GM12872 (cell line): ENCODE results near the gene CHST11.

Experiments
- TF ChIP-seq, protein P1 (sequence below): IDR thresholded peaks from 3 replicates; pipeline ENCODE4 v1.5.1; 2011; ENCODE audit warnings: low read depth, mild to moderate bottlenecking, low read length, moderate library complexity; ENCODE audit not compliant: insufficient read depth

Gene CHST11

DNA sequence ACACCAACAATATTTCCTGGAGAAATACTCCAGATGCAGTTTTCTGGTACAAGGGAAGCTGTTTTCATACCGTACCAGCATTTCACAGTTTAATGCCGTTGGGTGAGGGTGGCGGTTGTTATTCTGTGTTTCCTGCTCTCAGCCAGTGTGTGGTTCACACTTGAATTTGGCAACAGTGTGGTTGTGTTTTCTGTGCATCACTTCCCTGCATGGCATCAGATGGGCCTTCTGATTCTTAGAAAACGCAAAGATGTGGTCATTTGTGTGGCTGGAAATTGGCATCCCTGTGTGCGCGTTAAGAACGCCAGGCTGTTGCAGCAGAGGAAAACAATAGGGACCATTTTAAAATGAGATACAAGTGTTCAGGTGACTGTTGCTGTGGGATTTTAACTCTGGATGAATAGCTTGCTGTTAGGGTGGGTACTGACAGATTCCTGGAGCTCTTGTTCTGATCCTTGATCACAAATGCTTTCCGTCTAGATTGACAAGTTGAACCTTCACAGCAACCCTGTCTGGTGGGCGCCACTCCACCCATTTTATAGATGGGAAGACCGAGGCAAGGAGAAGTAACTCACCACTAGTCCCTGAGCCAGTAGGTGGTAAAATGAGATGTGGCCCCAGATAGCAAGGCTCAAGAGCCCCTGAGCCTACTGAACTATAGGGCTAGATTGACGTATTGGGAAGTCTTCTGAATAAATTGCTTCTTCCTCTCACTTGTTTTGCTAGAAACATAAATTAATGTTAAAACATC lies 231.2 kb downstream of the CHST11 start:
- TF ChIP-seq, protein P1, sequence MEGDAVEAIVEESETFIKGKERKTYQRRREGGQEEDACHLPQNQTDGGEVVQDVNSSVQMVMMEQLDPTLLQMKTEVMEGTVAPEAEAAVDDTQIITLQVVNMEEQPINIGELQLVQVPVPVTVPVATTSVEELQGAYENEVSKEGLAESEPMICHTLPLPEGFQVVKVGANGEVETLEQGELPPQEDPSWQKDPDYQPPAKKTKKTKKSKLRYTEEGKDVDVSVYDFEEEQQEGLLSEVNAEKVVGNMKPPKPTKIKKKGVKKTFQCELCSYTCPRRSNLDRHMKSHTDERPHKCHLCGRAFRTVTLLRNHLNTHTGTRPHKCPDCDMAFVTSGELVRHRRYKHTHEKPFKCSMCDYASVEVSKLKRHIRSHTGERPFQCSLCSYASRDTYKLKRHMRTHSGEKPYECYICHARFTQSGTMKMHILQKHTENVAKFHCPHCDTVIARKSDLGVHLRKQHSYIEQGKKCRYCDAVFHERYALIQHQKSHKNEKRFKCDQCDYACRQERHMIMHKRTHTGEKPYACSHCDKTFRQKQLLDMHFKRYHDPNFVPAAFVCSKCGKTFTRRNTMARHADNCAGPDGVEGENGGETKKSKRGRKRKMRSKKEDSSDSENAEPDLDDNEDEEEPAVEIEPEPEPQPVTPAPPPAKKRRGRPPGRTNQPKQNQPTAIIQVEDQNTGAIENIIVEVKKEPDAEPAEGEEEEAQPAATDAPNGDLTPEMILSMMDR = no peak

DNA sequence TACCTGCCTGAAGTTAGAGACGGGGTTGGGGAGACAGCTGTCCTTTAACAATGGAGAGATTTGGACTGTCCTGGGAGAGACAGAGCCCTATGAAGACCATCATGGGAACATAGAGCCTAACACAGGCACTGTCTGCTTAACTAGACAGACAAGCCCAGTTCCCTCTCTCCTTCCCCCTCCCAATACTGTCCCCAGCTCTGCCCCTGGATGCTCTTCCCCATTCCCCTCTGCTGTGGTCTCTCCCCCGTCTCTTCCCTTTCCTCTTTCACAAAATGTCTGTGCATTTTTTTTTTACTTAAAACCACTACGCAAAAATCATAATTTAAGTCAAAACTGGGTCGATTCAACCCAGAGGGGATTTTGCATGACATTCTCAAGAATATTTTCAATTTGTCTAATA lies 232.9 kb downstream of the CHST11 start:
- TF ChIP-seq, protein P1 = no peak

DNA sequence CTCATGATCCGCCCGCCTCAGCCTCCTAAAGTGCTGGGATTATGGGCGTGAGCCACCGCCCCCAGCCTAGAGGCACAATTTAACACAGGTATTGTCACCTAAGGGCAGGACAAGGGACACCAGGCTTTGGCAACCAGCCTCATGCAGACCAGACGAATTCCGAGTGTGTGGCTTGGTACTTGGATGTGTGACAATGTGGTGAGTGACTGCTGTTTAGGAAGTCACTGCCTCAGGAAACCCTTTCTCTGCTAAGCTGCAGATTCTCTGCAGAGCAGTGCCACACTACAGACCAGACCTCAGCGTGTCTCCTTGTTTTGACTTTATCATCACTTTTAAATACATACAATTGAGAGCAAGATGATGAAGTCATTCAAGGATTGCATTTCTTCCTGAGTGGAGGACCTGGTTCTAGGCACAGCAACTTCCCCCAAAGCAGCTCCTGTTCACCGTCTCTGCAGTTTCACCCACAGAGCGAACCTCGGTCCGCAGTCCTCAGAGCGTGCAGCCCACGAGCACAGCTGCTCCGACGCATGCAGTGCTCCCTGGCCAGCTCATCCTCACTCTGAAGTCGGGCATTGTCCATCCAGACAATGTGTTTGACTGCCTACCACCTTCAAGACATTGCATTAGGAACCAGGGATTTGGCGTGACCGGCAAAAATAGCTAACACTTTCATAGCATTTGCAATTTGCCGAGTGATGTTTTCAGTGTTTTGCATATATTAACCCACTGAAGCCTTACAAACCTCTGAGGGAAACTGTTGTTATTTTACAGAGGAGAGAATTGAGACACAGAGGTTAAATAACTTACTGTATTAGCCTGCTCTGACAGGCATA lies 235.2 kb downstream of the CHST11 start:
- TF ChIP-seq, protein P1 = no peak

DNA sequence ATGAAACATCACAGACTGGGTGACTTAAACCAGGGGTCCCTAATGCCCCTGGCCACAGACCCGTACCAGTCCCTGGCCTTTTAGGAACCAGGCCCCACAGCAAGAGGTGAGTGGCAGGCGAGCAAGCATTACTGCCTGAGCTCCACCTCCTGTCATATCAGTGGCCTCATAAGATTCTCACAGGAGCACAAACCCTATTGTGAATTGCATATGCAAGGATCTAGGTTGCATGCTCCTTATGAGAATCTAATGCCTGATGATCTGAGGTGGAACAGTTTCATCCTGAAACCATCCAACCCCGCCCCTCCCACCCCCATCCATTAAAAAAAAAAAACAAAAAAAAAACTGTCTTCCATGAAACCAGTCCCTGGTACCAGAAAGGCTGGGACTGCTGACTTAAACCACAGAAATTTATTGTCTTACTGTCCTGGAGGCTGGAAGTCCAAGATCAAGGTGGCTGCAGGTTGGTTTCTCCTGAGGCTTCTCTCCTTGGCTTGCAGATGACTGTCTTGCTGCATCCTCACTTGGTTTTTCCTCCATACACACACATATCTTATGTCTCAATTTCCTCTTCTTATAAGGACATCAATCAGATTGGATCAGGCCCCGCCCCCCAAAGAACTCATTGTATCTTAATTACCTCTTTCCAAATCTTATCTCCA lies 235.9 kb downstream of the CHST11 start:
- TF ChIP-seq, protein P1 = no peak

DNA sequence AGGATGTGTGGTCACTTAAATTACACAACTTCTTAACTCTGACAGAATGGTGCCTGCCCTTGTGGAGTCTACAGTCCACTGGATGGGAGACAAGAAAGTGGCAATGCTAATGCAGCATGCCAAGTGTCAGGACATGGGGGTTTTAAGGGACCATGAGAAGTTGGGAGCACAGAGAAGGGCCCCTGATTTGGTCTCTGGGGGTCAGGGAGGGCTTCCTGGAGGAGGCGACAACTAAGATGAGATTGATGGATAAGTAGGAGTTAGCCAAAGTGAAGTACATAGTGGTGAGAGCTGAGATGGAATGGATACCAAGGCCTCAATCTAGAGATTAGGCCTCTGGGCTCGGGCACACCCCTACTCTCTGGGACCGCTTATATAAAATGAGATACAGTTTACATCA lies 236.7 kb downstream of the CHST11 start:
- TF ChIP-seq, protein P1 = no peak

DNA sequence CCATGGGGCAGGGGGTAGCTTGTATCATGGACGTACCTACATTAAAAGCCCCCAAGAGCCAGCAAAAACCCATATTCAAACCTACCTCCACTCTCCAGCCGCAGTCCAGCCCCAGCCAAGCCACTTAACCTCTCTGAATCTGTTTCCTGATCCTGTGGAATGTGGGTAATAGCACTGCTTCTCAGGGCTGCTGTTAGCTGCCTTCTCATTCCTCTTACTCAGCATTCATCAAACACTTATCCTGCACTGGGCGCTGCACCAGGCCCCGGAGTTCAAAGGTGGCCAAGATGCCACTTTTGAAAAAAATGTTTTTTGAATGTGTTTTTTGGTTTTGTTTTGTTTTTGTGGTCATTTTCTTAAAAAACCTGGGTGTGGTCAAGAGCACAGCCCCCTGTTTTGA lies 237.4 kb downstream of the CHST11 start:
- TF ChIP-seq, protein P1 = no peak

DNA sequence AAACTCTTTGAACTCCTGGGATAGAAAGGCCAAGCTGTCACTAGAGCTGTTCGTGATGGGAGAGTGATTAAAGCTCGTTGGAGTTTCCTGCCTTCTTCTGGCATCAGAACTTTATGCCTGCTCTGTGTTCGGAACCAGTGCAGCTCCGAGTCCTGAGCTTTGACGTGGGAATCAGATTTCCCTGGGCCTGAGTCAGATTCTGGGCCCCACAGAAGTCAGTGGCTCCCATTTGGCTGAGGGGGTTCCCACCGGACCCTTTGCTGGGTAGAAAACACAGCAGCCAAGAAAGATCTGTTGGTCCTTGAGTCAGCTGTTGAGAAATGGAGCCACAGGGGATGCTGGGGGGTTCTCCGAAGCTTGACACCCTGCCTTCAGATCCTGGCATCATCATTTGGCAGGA lies 238.0 kb downstream of the CHST11 start:
- TF ChIP-seq, protein P1 = no peak
